DOHH2 (cell line): ENCODE data around the gene TIGAR.

ENCODE experiments used
- EZH2phosphoT487 ChIP-seq: fragments of 200-600 bp; sonication (generic); IDR thresholded peaks from 2 replicates; pipeline ENCODE4 v1.6.1; 2017; ENCODE audit warnings: borderline replicate concordance, mild to moderate bottlenecking, antibody characterized with exemption, low read length, moderate library complexity, mixed read lengths
- TF ChIP-seq, protein P1 (sequence below): fragments of 200-600 bp; sonication (generic); IDR thresholded peaks from one replicate; pipeline ENCODE4 v1.5.1; 2014; ENCODE audit warnings: antibody characterized with exemption, mild to moderate bottlenecking, low read depth, low read length; ENCODE audit not compliant: poor library complexity, severe bottlenecking

DNA sequence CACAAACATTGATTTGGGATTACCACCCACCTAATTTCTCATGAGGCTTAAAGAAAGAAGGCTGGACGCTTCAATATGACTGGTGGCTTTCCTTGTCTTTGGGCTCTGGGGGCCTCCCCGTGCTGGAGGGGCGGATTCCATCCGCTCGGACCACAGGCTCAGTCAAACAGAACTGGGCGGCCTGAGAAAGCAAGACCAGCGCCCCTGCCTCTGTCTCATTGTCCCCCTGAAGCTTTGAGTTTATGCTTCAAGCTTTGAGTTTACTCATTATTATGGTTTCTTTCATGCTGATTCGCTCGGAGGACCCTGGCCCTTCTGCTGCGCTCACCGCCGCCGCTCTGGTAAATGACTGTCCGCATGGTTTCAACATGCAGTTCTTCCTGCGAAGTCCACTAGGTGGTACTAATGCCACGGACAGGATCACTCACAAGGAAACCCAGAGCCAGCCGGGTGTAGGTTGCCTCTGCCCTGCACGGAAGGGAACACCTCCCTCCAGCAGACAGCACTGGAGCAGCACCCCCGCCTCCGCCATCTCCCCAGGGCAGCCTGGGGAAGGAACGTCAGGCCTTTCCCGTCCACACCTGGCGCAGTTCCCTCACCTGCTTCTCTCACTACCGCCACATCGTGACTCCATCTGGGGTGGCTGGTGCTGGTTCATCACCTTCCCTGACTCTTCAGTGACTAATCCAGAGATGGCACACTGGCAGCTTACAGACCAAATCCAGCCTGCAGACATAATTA is 13.2 kb upstream of the TIGAR start:
- TF ChIP-seq, protein P1, sequence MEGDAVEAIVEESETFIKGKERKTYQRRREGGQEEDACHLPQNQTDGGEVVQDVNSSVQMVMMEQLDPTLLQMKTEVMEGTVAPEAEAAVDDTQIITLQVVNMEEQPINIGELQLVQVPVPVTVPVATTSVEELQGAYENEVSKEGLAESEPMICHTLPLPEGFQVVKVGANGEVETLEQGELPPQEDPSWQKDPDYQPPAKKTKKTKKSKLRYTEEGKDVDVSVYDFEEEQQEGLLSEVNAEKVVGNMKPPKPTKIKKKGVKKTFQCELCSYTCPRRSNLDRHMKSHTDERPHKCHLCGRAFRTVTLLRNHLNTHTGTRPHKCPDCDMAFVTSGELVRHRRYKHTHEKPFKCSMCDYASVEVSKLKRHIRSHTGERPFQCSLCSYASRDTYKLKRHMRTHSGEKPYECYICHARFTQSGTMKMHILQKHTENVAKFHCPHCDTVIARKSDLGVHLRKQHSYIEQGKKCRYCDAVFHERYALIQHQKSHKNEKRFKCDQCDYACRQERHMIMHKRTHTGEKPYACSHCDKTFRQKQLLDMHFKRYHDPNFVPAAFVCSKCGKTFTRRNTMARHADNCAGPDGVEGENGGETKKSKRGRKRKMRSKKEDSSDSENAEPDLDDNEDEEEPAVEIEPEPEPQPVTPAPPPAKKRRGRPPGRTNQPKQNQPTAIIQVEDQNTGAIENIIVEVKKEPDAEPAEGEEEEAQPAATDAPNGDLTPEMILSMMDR = peak; percentile 21
- TF ChIP-seq EZH2phosphoT487 = no peak
